Nephron (organoid): ENCODE results near the gene SYS1.

ENCODE experiments used
- H3K27ac Mint-ChIP-seq, 3 experiments: 2 replicates each; pipeline ENCODE4 v1.8.0; 2020; ENCODE audit warnings: mixed read lengths in 3 of 3, mild to moderate bottlenecking in 2 of 3, moderate library complexity in 1 of 3
- H3K27me3 Mint-ChIP-seq: 2 replicates; pipeline ENCODE4 v1.8.0; 2021; ENCODE audit warnings: low read depth, mild to moderate bottlenecking, moderate library complexity, mixed read lengths
- H3K36me3 Mint-ChIP-seq: 2 replicates; pipeline ENCODE4 v1.8.0; 2020; ENCODE audit warnings: low read depth, mixed read lengths
- H3K4me1 Mint-ChIP-seq: 2 replicates; pipeline ENCODE4 v1.8.0; 2020; ENCODE audit warnings: mixed read lengths
- H3K4me3 Mint-ChIP-seq, 3 experiments: 2 replicates each; pipeline ENCODE4 v1.8.0; 2020; ENCODE audit warnings: mild to moderate bottlenecking in 3 of 3, mixed read lengths in 3 of 3, moderate library complexity in 2 of 3
- H3K9me3 Mint-ChIP-seq: 2 replicates; pipeline ENCODE4 v1.8.0; 2020; ENCODE audit warnings: mixed read lengths
- TF ChIP-seq, protein P1 (sequence below), 3 experiments: fragments of 200-600 bp; sonication (generic); IDR thresholded peaks; one replicate each; pipeline ENCODE4 v1.5.0; 2021; ENCODE audit warnings: antibody characterized with exemption in 3 of 3; ENCODE audit not compliant: unreplicated experiment in 3 of 3

The SYS1 gene

DNA sequence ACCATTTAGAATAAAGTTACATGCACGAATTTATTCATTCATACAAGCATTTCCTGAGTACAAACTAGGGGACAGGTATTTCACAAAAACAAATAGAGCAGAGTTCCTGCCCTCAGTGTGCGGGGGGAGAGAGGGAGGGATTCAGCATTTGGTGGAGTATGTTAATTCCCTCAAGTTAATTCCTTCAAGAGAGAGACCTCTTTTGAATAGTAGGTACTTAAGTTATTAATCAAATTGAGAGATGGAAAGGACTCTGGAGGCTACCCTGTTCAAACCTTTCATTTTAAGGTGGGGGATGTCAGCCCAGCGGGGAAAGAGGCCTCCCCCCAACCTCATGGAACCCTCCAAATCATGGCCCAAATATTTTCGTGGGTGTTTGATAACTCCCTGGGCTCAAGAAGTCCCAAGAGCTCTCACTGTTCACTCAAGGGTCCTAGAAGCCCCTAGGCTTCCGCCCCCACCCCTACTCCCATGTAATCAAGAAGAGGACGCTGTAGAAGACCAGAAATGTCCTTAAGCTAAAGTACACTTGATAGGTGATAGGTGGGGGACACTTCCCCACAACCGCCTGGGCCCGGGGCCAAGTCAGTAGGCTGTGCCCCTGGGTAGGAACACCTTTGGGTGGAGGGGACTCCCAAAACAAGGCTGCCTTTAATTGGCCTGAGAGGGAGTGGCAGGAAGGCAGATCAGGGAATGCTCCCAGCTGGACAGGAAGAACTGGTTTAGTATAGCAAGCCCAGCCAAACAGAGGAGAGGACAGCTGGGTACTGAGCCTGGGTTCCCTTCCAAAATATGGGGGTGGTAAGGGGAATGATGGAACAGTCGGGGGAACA lies 17.6 kb upstream of the SYS1 start:
- peaks cover 65% of the 10 kb centered on the region for H3K4me1 Mint-ChIP-seq
- H3K4me3 Mint-ChIP-seq: peak overlapping the region; percentile 74 to 91 (median 74)
- TF ChIP-seq, protein P1, sequence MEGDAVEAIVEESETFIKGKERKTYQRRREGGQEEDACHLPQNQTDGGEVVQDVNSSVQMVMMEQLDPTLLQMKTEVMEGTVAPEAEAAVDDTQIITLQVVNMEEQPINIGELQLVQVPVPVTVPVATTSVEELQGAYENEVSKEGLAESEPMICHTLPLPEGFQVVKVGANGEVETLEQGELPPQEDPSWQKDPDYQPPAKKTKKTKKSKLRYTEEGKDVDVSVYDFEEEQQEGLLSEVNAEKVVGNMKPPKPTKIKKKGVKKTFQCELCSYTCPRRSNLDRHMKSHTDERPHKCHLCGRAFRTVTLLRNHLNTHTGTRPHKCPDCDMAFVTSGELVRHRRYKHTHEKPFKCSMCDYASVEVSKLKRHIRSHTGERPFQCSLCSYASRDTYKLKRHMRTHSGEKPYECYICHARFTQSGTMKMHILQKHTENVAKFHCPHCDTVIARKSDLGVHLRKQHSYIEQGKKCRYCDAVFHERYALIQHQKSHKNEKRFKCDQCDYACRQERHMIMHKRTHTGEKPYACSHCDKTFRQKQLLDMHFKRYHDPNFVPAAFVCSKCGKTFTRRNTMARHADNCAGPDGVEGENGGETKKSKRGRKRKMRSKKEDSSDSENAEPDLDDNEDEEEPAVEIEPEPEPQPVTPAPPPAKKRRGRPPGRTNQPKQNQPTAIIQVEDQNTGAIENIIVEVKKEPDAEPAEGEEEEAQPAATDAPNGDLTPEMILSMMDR (IDR thresholded peaks at IDR 0.05; ENCODE audit: unreplicated experiment in 3 of 3): no peak

DNA sequence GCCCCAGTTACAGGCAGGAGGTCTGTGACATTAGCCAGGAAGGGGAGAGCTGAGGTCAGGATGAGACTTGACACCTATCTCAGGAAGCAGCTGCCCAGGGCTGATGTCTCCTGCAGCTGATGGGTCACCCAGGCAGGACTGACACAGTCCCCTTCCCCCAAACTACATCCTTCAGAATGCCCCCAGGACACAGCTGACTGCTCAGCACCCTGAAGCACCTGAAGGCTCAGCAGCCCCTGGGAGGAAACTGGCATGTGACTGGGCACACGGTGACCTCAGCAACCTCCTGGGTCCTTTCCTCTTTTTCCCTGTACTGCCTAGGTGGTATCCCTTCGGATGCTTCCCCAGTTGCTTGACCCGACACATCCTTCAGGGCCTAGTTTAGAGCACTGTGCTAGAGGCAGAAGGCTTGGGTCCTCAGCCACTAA lies 16.7 kb upstream of the SYS1 start:
- Mint-ChIP-seq H3K27ac (peak overlapping the region; percentile 80 to 99 (median 95)), H3K27me3 (peaks cover 13% of the 10 kb centered on the region), H3K4me1 (peaks cover 56% of the 10 kb centered on the region), H3K36me3 (no peaks in the 10 kb centered on the region), H3K4me3 (peak overlapping the region; percentile 91 to 95 (median 91)), H3K9me3 (no peaks in the 10 kb centered on the region)
- TF ChIP-seq, protein P1 (IDR thresholded peaks at IDR 0.05; ENCODE audit: unreplicated experiment in 3 of 3): no peak

More for the DNA sequence above, 17.6 kb upstream of the SYS1 start:
- Mint-ChIP-seq H3K9me3 (no peaks in the 10 kb centered on the region), H3K36me3 (no peaks in the 10 kb centered on the region), H3K27me3 (peaks cover 13% of the 10 kb centered on the region), H3K27ac (peak overlapping the region; percentile 82 to 99 (median 91))

DNA sequence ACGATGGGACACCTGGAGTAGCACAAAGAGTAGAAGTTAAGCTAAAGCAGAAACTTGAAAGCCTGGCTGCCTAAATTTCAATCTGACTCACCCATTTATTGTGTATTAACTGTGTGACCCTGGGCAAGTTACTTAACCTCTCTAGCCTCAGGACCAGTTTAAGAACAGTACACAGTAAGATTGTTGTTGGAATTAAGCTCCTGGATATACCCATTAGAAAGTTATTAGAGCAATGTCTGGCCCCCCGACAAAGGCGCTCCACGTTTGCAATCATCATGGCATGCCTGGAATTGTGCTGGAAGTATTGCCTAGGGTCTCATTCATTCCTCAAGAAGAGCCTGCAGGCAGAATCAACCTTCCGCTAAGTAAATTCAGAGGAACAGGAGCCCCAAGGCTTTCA lies 16.1 kb upstream of the SYS1 start:
- TF ChIP-seq, protein P1 (IDR thresholded peaks at IDR 0.05; ENCODE audit: unreplicated experiment in 3 of 3): no peak
- Mint-ChIP-seq H3K4me3 (peak overlapping the region; percentile 91 to 95 (median 91)), H3K36me3 (no peaks in the 10 kb centered on the region), H3K27me3 (peaks cover 13% of the 10 kb centered on the region), H3K9me3 (no peaks in the 10 kb centered on the region), H3K4me1 (peaks cover 52% of the 10 kb centered on the region), H3K27ac (peak overlapping the region; percentile 80 to 97 (median 95))

DNA sequence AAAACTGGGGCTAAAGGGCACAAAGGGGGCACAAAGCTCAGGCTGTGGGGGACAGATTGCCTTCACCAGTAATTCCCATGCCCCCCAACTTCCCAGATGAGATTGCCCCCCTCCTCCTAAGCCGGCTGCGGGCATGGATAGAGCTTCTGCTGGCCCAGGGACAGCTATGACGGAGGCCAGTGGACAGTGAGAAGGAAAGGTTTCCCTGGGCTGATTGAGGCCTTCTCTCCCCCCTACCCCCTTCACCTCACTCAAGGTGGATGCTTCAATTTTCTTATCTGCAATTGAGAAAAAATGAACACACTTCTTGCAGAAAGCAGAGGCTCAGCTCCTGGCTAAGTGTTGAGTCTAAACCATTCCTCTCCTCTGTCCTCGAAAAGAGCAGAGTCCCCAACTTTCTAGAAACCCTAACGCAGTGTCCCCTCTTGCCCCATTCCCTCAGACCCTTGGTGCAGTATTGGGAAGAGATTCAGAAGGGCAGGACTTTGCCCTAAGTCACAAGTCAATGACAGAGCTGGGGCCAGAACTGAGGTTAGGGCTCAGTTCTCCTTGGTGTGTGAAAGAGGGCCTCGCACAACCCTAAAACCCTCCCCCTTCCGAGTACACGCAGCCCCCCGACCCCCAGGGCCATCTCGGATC lies 15.5 kb upstream of the SYS1 start:
- peak overlapping the region; percentile 80 to 97 (median 95) for H3K27ac Mint-ChIP-seq
- no peaks in the 10 kb centered on the region for H3K36me3 Mint-ChIP-seq
- peaks cover 13% of the 10 kb centered on the region for H3K27me3 Mint-ChIP-seq
- TF ChIP-seq, protein P1 (IDR thresholded peaks at IDR 0.05; ENCODE audit: unreplicated experiment in 3 of 3): no peak
- peak overlapping the region; percentile 91 to 95 (median 91) for H3K4me3 Mint-ChIP-seq
- peaks cover 46% of the 10 kb centered on the region for H3K4me1 Mint-ChIP-seq
- no peaks in the 10 kb centered on the region for H3K9me3 Mint-ChIP-seq

DNA sequence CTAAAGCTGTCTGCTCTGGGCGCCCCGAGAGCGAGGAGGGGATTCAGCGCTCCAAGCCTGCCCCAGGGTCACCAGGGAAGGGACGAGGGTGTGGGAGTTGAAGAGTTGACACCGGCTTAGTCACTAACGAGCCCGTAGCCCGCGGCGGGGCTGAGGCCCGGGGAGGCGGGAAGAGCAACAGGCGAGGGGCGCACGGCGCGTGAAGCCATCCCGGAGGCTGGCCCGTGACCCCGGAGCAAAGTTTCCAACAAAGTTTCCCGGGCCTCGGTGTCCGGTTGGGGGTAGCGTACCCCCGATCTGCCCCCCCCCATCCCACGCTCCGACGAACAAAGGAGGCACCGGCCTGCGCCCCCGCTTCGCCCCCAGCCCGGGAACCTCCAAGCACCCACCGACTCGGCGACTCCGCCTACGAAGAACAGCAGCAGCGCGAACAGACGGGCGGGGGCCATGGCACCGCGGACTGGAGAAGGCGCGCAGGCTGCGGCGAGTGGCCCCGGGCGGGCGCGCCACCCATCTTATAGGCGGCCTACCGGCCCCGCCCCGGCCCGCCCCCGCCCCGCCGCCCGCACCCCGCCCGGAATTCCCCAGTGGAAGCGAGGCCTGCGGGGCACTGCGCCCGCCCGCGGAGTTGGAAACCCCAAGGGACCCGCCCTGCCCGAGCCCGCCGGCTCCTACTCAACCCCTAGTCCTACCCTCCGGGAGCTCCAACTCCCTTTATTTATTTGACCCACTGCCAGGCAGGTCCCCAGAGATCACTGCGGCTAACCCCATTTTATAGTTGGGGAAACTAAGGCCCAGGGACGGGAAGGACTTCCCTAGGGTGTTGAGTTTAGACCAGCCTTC lies 14.8 kb upstream of the SYS1 start, which contains the start of gene SDC4:
TSS of gene SDC4 (minus strand) at position 489 of the 843 bp plus-strand sequence. CDS start at position 449, 40 bp downstream.
- Mint-ChIP-seq H3K9me3 (no peaks in the 10 kb centered on the region), H3K4me1 (peaks cover 39% of the 10 kb centered on the region), H3K27me3 (peaks cover 13% of the 10 kb centered on the region), H3K4me3 (peak within 1 kb of the TSS; percentile 91 to 95 (median 91)), H3K36me3 (no peaks in the 10 kb centered on the region), H3K27ac (peak within 1 kb of the TSS; percentile 80 to 97 (median 95))
- TF ChIP-seq, protein P1 (IDR thresholded peaks at IDR 0.05; ENCODE audit: unreplicated experiment in 3 of 3): no peak
